Endothelial cell of umbilical vein (primary cell): ENCODE measurements around the gene CD93.

Experiments
- CTCF ChIP-seq, 2 donors: IDR thresholded peaks; 1 replicate in 1 of 2; 2 replicates in 1 of 2; pipeline ENCODE4 v1.5.1; 2011; ENCODE audit warnings: low read length in 2 of 2, mild to moderate bottlenecking in 2 of 2, moderate library complexity in 2 of 2, control low read depth in 1 of 2, inconsistent platforms in 1 of 2, low read depth in 1 of 2; ENCODE audit not compliant: insufficient read depth in 1 of 2; ENCODE audit errors: extremely low read depth in 1 of 2
- EZH2 ChIP-seq: IDR thresholded peaks from 2 replicates; pipeline ENCODE4 v1.6.1; 2012; ENCODE audit warnings: borderline replicate concordance, low read depth, mild to moderate bottlenecking, moderate library complexity, low read length, inconsistent platforms; ENCODE audit not compliant: severe bottlenecking
- FOS ChIP-seq: IDR thresholded peaks from 2 replicates; pipeline ENCODE4 v1.6.1; 2011; ENCODE audit warnings: mild to moderate bottlenecking, low read length, moderate library complexity, borderline replicate concordance; ENCODE audit not compliant: insufficient read depth
- MAX ChIP-seq: IDR thresholded peaks from 2 replicates; pipeline ENCODE4 v1.6.1; 2011; ENCODE audit not compliant: insufficient read depth, insufficient read length
- POLR2A ChIP-seq: IDR thresholded peaks from 2 replicates; pipeline ENCODE4 v1.6.1; 2012; ENCODE audit warnings: low read depth, mild to moderate bottlenecking, control low read depth, low read length
- POLR2AphosphoS5 ChIP-seq: IDR thresholded peaks from 2 replicates; pipeline ENCODE4 v1.6.1; 2012; ENCODE audit warnings: low read depth, mild to moderate bottlenecking, control low read depth, low read length, moderate library complexity; ENCODE audit not compliant: insufficient read depth

- TF ChIP-seq CTCF (IDR thresholded peaks at IDR 0.05; ENCODE audit: extremely low read depth in 1 of 2, insufficient read depth in 1 of 2, low read depth in 1 of 2, low read length in 2 of 2), result peak; percentile 57 to 69
- TF ChIP-seq FOS, result peak; percentile 78
- peak; percentile 17 for TF ChIP-seq POLR2AphosphoS5
- no peak for TF ChIP-seq EZH2
- TF ChIP-seq POLR2A, result no peak
- no peak for TF ChIP-seq MAX
Measured at GRCh38 chr20:23061734-23062561, 24.2 kb downstream of the CD93 start.
